NCI-H526 treated with DMSO at 0.1 percent for 48 hours (cell line): ENCODE results near the gene GMFB.

Experiments used
- DNase-seq: peaks from one replicate; lab custom pipeline; 2025; lab: John Stamatoyannopoulos, UW

Gene GMFB

DNA sequence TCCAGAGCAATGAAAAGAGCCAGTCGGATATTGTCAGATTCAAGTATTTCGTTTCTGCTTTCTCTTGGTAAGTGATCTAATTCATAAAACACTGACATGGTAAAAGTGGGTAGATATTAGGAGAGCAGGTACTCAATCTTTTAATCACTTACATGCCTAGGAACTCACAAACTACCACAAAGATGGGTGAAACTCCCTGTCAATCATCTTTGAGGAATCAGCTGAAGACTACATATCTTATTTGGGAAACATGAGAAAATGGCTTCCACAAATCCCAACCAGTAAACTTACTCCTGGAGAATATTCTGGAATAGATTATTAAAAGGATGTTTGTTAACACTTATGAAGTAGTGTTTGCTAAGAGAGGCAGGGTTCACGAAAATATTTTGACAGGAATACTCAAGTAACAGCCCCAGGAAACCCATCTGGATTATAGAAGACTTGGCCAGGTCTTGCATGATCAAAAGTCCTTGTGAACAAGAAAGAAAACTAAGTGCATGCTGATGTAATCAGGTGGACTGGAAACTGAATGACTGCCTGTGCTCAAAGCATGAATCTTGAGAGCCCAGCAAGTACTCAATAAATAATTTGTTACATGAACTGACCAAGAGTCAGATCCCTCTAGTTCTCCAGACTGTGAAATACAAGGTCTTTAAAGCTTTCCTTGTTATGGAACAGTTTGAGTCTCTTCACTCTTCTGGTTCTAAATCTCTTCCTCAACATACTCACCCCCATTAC, 63.1 kb downstream of the GMFB start:
- no peak for DNase-seq

DNA sequence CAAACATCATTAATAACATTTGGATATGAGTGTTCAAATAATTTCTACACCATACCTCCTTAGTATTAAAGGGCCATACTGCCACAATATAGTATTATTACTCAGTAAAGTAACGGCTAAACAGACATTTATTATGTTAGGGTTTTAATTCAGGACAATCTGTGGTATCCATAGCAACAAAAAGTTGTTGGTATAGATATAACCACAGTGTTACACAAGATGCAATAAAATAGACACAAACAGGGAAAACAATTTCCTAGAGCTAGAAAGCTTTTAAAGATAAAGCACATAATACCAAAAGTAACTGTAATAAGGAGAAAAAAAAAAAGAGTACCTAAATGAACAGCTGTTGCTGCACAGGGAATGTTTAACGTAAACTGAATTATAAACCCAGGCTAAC, 63.7 kb downstream of the GMFB start:
- no peak for DNase-seq
